ENCODE measurements around the gene SERINC4. TPM values are rescaled to one million over a fixed set of nuclear protein-coding genes. Genes with fewer than 3 reads are reported as not detected.
"Not testable (repeated sequence)": the region's sequence is repeated elsewhere in the genome, so short reads cannot be mapped to it uniquely, and the experiment has no call there.

SERINC4 gene
- total RNA-seq, 1 experiment from 2014 or later: 0.17 TPM

GRCh38 chr15:43808435-43808950 lies 8.5 kb upstream of the SERINC4 start:
- H3K23ac ChIP-seq (ENCODE audit: insufficient read length, low read depth, low read length): no peak overlapping the region
- no peaks in the 10 kb centered on the region for H3K79me2 ChIP-seq (ENCODE audit: insufficient read depth, low read length)
- no peak overlapping the region for H2BK20ac ChIP-seq (ENCODE audit: low read depth, low read length, poor library complexity, severe bottlenecking)
- WGBS (ENCODE audit: extremely low coverage, insufficient read length, low lambda C conversion rate): no CpG with 5 or more reads among the region's 5 CpGs
- no peak overlapping the region for H2BK12ac ChIP-seq (ENCODE audit: insufficient read length, low read depth, low read length)
- no peak overlapping the region for H3K18ac ChIP-seq (ENCODE audit: insufficient read length, low read depth, low read length)
- Mint-ChIP-seq H3K36me3 (ENCODE audit: insufficient read depth in 1 of 3, low read depth in 3 of 3) (peaks cover 49 to 95% (median 82%) of the 10 kb centered on the region in 3 experiments), H3K4me1 (no peaks in the 10 kb centered on the region), H3K27ac (no peak overlapping the region; a peak in 1 of 7 replicates), H3K4me3 (no peak overlapping the region), H3K9me3 (no peaks in the 10 kb centered on the region), H3K27me3 (ENCODE audit: low read depth) (no peaks in the 10 kb centered on the region)
- no peak for TF ChIP-seq CTCF (conservative IDR thresholded peaks at IDR 0.05)
- no peak overlapping the region for H3K56ac ChIP-seq (ENCODE audit: insufficient read length, low read depth, low read length)
- H3K27ac ChIP-seq (ENCODE audit: insufficient read length, low read depth, low read length): no peak overlapping the region
- no peak overlapping the region for H4K8ac ChIP-seq (replicated peaks; ENCODE audit: insufficient read length, low read depth, low read length)
- H3K23me2 ChIP-seq (ENCODE audit: insufficient read length, low read depth, low read length, poor library complexity, severe bottlenecking): no peaks in the 10 kb centered on the region
- H2AK5ac ChIP-seq (ENCODE audit: insufficient read length, low read length): no peak overlapping the region
- H3K4me1 ChIP-seq (ENCODE audit: insufficient read depth, low read length): no peaks in the 10 kb centered on the region
- no peak overlapping the region for H3K14ac ChIP-seq (ENCODE audit: insufficient read depth, low read length)
- H3K79me1 ChIP-seq (ENCODE audit: insufficient read depth, low read depth, low read length, poor library complexity, severe bottlenecking): no peaks in the 10 kb centered on the region
- no peak overlapping the region for H3T11ph ChIP-seq (ENCODE audit: low read length)
- DNase-seq: no peak
- H2BK120ac ChIP-seq (ENCODE audit: low read depth, low read length, poor library complexity, severe bottlenecking): no peak overlapping the region
- no peaks in the 10 kb centered on the region for H4K20me1 ChIP-seq (ENCODE audit: control insufficient read depth, insufficient read depth, insufficient read length)
- H3K9me3 ChIP-seq (ENCODE audit: control insufficient read depth, low read depth, low read length): no peaks in the 10 kb centered on the region
- no peak overlapping the region for H2AFZ ChIP-seq (ENCODE audit: low read length)
- no peaks in the 10 kb centered on the region for H3K27me3 ChIP-seq (ENCODE audit: insufficient read depth, low read length)
- no peak overlapping the region for H4K5ac ChIP-seq (ENCODE audit: insufficient read length, low read depth, low read length)
- no peak overlapping the region for H3K4ac ChIP-seq (ENCODE audit: low read depth, low read length)
- no peak overlapping the region for H3K4me2 ChIP-seq (ENCODE audit: insufficient read depth, insufficient read length, low read length)
- H4K91ac ChIP-seq (ENCODE audit: insufficient read length, low read depth, low read length): no peak overlapping the region
- no peak overlapping the region for H3K9ac ChIP-seq (ENCODE audit: extremely low read depth, insufficient read length, low read length)
- H2BK15ac ChIP-seq (ENCODE audit: low read depth, low read length): no peak overlapping the region
- no peak overlapping the region for H2BK5ac ChIP-seq (ENCODE audit: insufficient read length, low read length)

GRCh38 chr15:43802676-43803075 lies 2.7 kb upstream of the SERINC4 start:
- not testable (repeated sequence) for H2BK12ac ChIP-seq (ENCODE audit: insufficient read length, low read depth, low read length); H2BK15ac ChIP-seq (ENCODE audit: low read depth, low read length); H3K27ac Mint-ChIP-seq; H3K27ac ChIP-seq (ENCODE audit: insufficient read length, low read depth, low read length); H3K14ac ChIP-seq (ENCODE audit: insufficient read depth, low read length); H4K91ac ChIP-seq (ENCODE audit: insufficient read length, low read depth, low read length); H3K4me3 Mint-ChIP-seq; H2BK120ac ChIP-seq (ENCODE audit: low read depth, low read length, poor library complexity, severe bottlenecking); H2BK20ac ChIP-seq (ENCODE audit: low read depth, low read length, poor library complexity, severe bottlenecking); H3K4me2 ChIP-seq (ENCODE audit: insufficient read depth, insufficient read length, low read length); H3K56ac ChIP-seq (ENCODE audit: insufficient read length, low read depth, low read length); H4K8ac ChIP-seq (replicated peaks; ENCODE audit: insufficient read length, low read depth, low read length); DNase-seq; H2BK5ac ChIP-seq (ENCODE audit: insufficient read length, low read length); H3T11ph ChIP-seq (ENCODE audit: low read length); H3K18ac ChIP-seq (ENCODE audit: insufficient read length, low read depth, low read length); H3K79me1 ChIP-seq (ENCODE audit: insufficient read depth, low read depth, low read length, poor library complexity, severe bottlenecking); H3K79me2 ChIP-seq (ENCODE audit: insufficient read depth, low read length); H3K9ac ChIP-seq (ENCODE audit: extremely low read depth, insufficient read length, low read length); H3K4me1 ChIP-seq (ENCODE audit: insufficient read depth, low read length); H3K9me3 Mint-ChIP-seq; H3K23ac ChIP-seq (ENCODE audit: insufficient read length, low read depth, low read length); H3K27me3 Mint-ChIP-seq (ENCODE audit: low read depth); H4K5ac ChIP-seq (ENCODE audit: insufficient read length, low read depth, low read length); H2AFZ ChIP-seq (ENCODE audit: low read length); H3K23me2 ChIP-seq (ENCODE audit: insufficient read length, low read depth, low read length, poor library complexity, severe bottlenecking); H3K4ac ChIP-seq (ENCODE audit: low read depth, low read length); H3K27me3 ChIP-seq (ENCODE audit: insufficient read depth, low read length); H2AK5ac ChIP-seq (ENCODE audit: insufficient read length, low read length); H3K9me3 ChIP-seq (ENCODE audit: control insufficient read depth, low read depth, low read length); H4K20me1 ChIP-seq (ENCODE audit: control insufficient read depth, insufficient read depth, insufficient read length)
- WGBS (ENCODE audit: extremely low coverage, insufficient read length, low lambda C conversion rate): no CpG with 5 or more reads among the region's 7 CpGs
- Mint-ChIP-seq H3K4me1 (peaks cover 31 to 34% of the 10 kb centered on the region in 2 experiments), H3K36me3 (ENCODE audit: insufficient read depth in 1 of 3, low read depth in 3 of 3) (peaks cover 51 to 84% (median 65%) of the 10 kb centered on the region in 3 experiments)

All from H9 (cell line).